Karpas-422 (cell line): ENCODE results near the gene ETAA1. TPM values are rescaled to one million over a fixed set of nuclear protein-coding genes. Genes with fewer than 3 reads are reported as not detected.

Experiments used
- DNase-seq: peaks from one replicate; pipeline ENCODE4 v3.0.0-alpha.2; 2015
- H2AFZ ChIP-seq: fragments of 200-600 bp; sonication (generic); 2 replicates; pipeline ENCODE4 v1.6.1; 2014; ENCODE audit warnings: antibody characterized with exemption, low read length, mixed read lengths
- H3K27ac ChIP-seq: fragments of 200-600 bp; sonication (generic); 2 replicates; pipeline ENCODE4 v1.5.1; 2014; ENCODE audit warnings: mild to moderate bottlenecking, low read length, moderate library complexity
- H3K27me3 ChIP-seq: fragments of 200-600 bp; sonication (generic); 2 replicates; pipeline ENCODE4 v1.6.1; 2014; ENCODE audit warnings: low read length, mixed read lengths
- H3K36me3 ChIP-seq: fragments of 200-600 bp; sonication (generic); 2 replicates; pipeline ENCODE4 v1.6.1; 2014; ENCODE audit warnings: low read length, mixed read lengths; ENCODE audit not compliant: insufficient read depth
- H3K4me1 ChIP-seq: fragments of 200-600 bp; sonication (generic); 2 replicates; pipeline ENCODE4 v1.6.1; 2014; ENCODE audit warnings: mild to moderate bottlenecking, low read length, mixed read lengths
- H3K4me2 ChIP-seq: fragments of 200-600 bp; sonication (generic); 2 replicates; pipeline ENCODE4 v1.6.1; 2014; ENCODE audit warnings: low read length, low read depth, mild to moderate bottlenecking; ENCODE audit not compliant: poor library complexity, severe bottlenecking
- H3K4me3 ChIP-seq: fragments of 200-600 bp; sonication (generic); 2 replicates; pipeline ENCODE4 v1.5.1; 2014; ENCODE audit warnings: mild to moderate bottlenecking, antibody characterized with exemption, low read length, mixed read lengths
- H3K79me2 ChIP-seq: fragments of 200-600 bp; sonication (generic); 2 replicates; pipeline ENCODE4 v1.6.1; 2014; ENCODE audit warnings: mild to moderate bottlenecking, low read length, mixed read lengths
- H3K9ac ChIP-seq: fragments of 200-600 bp; sonication (generic); 2 replicates; pipeline ENCODE4 v1.6.0; 2014; ENCODE audit warnings: low read length
- H3K9me2 ChIP-seq: fragments of 200-600 bp; sonication (generic), shearing (Covaris generic); replicated peaks from 2 replicates; pipeline ENCODE4 v1.6.0; 2014; ENCODE audit warnings: mild to moderate bottlenecking, low read length, moderate library complexity; ENCODE audit not compliant: insufficient read depth
- H3K9me3 ChIP-seq: fragments of 300-700, 200-600 bp; sonication (generic); 2 replicates; pipeline ENCODE4 v1.6.1; 2014; ENCODE audit warnings: low read length, mixed read lengths
- H4K20me1 ChIP-seq: fragments of 200-600 bp; sonication (generic); 2 replicates; pipeline ENCODE4 v1.6.1; 2014; ENCODE audit warnings: mild to moderate bottlenecking, antibody characterized with exemption, low read length, low read depth; ENCODE audit not compliant: insufficient read depth
- total RNA-seq: library from RNA; depleted of rRNA; stranded (reverse); fragments of >200 nt; shearing (Covaris generic); gene quantifications from 2 replicates; pipeline ENCODE4 v1.2.3, GENCODE V29; 2014; ENCODE audit warnings: low replicate concordance; rRNA removed

ETAA1 gene
- total RNA-seq, result 22.9 and 38.2 TPM in 2 replicates

- no peaks in the 10 kb centered on the region for H3K27me3 ChIP-seq
- peaks cover 48% of the 10 kb centered on the region for H3K79me2 ChIP-seq
- peak within 1 kb of the TSS; percentile 87 for H2AFZ ChIP-seq
- H3K4me1 ChIP-seq, result peaks cover 29% of the 10 kb centered on the region
- H3K9ac ChIP-seq, result peak within 1 kb of the TSS; percentile 86
- peak; percentile 99 for DNase-seq
- peak within 1 kb of the TSS; percentile 73 for H3K27ac ChIP-seq
- H3K4me3 ChIP-seq, result peak within 1 kb of the TSS; percentile 70
- H3K36me3 ChIP-seq, result peaks cover 34% of the 10 kb centered on the region; the same call in 1 of the 2 replicates
- H4K20me1 ChIP-seq, result no peaks in the 10 kb centered on the region
- no peaks in the 10 kb centered on the region for H3K9me3 ChIP-seq
- no peaks in the 10 kb centered on the region for H3K9me2 ChIP-seq
- peak within 1 kb of the TSS; percentile 89 for H3K4me2 ChIP-seq
These were observed at the start of gene ETAA1 for GRCh38 chr2:67397143-67397986. ETAA1 (plus strand) TSS chr2:67397333; CDS start chr2:67397449, 116 bp downstream.

GRCh38 chr2:67366832-67367412, 30.2 kb upstream of the ETAA1 start:
- Histone ChIP-seq H3K4me3 (no peak overlapping the region), H3K36me3 (no peaks in the 10 kb centered on the region), H3K9ac (no peak overlapping the region), H3K4me2 (no peak overlapping the region), H3K9me3 (no peaks in the 10 kb centered on the region), H3K27ac (no peak overlapping the region), H2AFZ (no peak overlapping the region), H3K79me2 (no peaks in the 10 kb centered on the region), H3K9me2 (no peaks in the 10 kb centered on the region), H3K27me3 (no peaks in the 10 kb centered on the region), H4K20me1 (no peaks in the 10 kb centered on the region), H3K4me1 (no peaks in the 10 kb centered on the region)
- DNase-seq, result no peak

GRCh38 chr2:67374481-67374880, 22.7 kb upstream of the ETAA1 start:
- no peaks in the 10 kb centered on the region for H3K9me2 ChIP-seq
- no peaks in the 10 kb centered on the region for H4K20me1 ChIP-seq
- H3K4me3 ChIP-seq, result no peak overlapping the region
- no peak overlapping the region for H3K4me2 ChIP-seq
- no peaks in the 10 kb centered on the region for H3K9me3 ChIP-seq
- H2AFZ ChIP-seq, result no peak overlapping the region
- H3K27me3 ChIP-seq, result no peaks in the 10 kb centered on the region
- H3K79me2 ChIP-seq, result no peaks in the 10 kb centered on the region
- no peak overlapping the region for H3K9ac ChIP-seq
- H3K27ac ChIP-seq, result no peak overlapping the region
- H3K4me1 ChIP-seq, result no peaks in the 10 kb centered on the region
- H3K36me3 ChIP-seq, result no peaks in the 10 kb centered on the region
- no peak for DNase-seq

- Histone ChIP-seq H3K36me3 (no peaks in the 10 kb centered on the region), H3K4me1 (no peaks in the 10 kb centered on the region), H3K79me2 (no peaks in the 10 kb centered on the region), H3K9me3 (no peaks in the 10 kb centered on the region), H3K27ac (no peak overlapping the region), H3K27me3 (no peaks in the 10 kb centered on the region), H3K9me2 (no peaks in the 10 kb centered on the region), H3K4me2 (no peak overlapping the region), H3K9ac (no peak overlapping the region), H3K4me3 (no peak overlapping the region), H4K20me1 (no peaks in the 10 kb centered on the region), H2AFZ (no peak overlapping the region)
- no peak for DNase-seq
These were observed 22.2 kb upstream of the ETAA1 start for GRCh38 chr2:67374949-67375348.

GRCh38 chr2:67378555-67378954, 18.6 kb upstream of the ETAA1 start:
- Histone ChIP-seq H4K20me1 (no peaks in the 10 kb centered on the region), H3K9me2 (no peaks in the 10 kb centered on the region), H3K4me3 (no peak overlapping the region), H3K9me3 (no peaks in the 10 kb centered on the region), H3K79me2 (no peaks in the 10 kb centered on the region), H2AFZ (no peak overlapping the region), H3K4me2 (no peak overlapping the region), H3K27ac (no peak overlapping the region), H3K36me3 (no peaks in the 10 kb centered on the region), H3K27me3 (no peaks in the 10 kb centered on the region), H3K4me1 (no peaks in the 10 kb centered on the region), H3K9ac (no peak overlapping the region)
- no peak for DNase-seq

- no peaks in the 10 kb centered on the region for H3K4me1 ChIP-seq
- H3K9ac ChIP-seq, result no peak overlapping the region
- H3K27me3 ChIP-seq, result no peaks in the 10 kb centered on the region
- DNase-seq, result no peak
- H3K4me3 ChIP-seq, result no peak overlapping the region
- no peaks in the 10 kb centered on the region for H3K9me3 ChIP-seq
- H3K9me2 ChIP-seq, result no peaks in the 10 kb centered on the region
- H3K79me2 ChIP-seq, result no peaks in the 10 kb centered on the region
- H3K27ac ChIP-seq, result no peak overlapping the region
- H3K36me3 ChIP-seq, result no peaks in the 10 kb centered on the region
- no peak overlapping the region for H3K4me2 ChIP-seq
- no peak overlapping the region for H2AFZ ChIP-seq
- no peaks in the 10 kb centered on the region for H4K20me1 ChIP-seq
These were observed 18.1 kb upstream of the ETAA1 start for GRCh38 chr2:67379048-67379447.

- H3K27ac ChIP-seq, result no peak overlapping the region
- no peaks in the 10 kb centered on the region for H3K36me3 ChIP-seq
- DNase-seq, result no peak
- no peak overlapping the region for H3K4me3 ChIP-seq
- H3K9me2 ChIP-seq, result no peaks in the 10 kb centered on the region
- H3K9me3 ChIP-seq, result no peaks in the 10 kb centered on the region
- H3K9ac ChIP-seq, result no peak overlapping the region
- H4K20me1 ChIP-seq, result no peaks in the 10 kb centered on the region
- no peaks in the 10 kb centered on the region for H3K4me1 ChIP-seq
- H3K4me2 ChIP-seq, result no peak overlapping the region
- H2AFZ ChIP-seq, result no peak overlapping the region
- H3K79me2 ChIP-seq, result no peaks in the 10 kb centered on the region
- H3K27me3 ChIP-seq, result no peaks in the 10 kb centered on the region
These were observed 12.9 kb upstream of the ETAA1 start for GRCh38 chr2:67384123-67384822.

GRCh38 chr2:67388680-67389079, 8.5 kb upstream of the ETAA1 start:
- H3K4me2 ChIP-seq, result no peak overlapping the region
- no peak overlapping the region for H2AFZ ChIP-seq
- no peak for DNase-seq
- no peak overlapping the region for H3K27ac ChIP-seq
- H3K9ac ChIP-seq, result no peak overlapping the region
- H3K9me2 ChIP-seq, result no peaks in the 10 kb centered on the region
- no peaks in the 10 kb centered on the region for H3K9me3 ChIP-seq
- no peaks in the 10 kb centered on the region for H3K79me2 ChIP-seq
- no peaks in the 10 kb centered on the region for H3K27me3 ChIP-seq
- no peaks in the 10 kb centered on the region for H3K36me3 ChIP-seq
- no peak overlapping the region for H3K4me3 ChIP-seq
- H3K4me1 ChIP-seq, result no peaks in the 10 kb centered on the region
- no peaks in the 10 kb centered on the region for H4K20me1 ChIP-seq
